Glutamatergic neuron (in vitro differentiated cells): Measurements from ENCODE around the gene CD59. TPM values are rescaled to one million over a fixed set of nuclear protein-coding genes. Genes with fewer than 3 reads are reported as not detected.
"Not testable (repeated sequence)": the region's sequence is repeated elsewhere in the genome, so short reads cannot be mapped to it uniquely, and the experiment has no call there.

Experiments
- DNase-seq: peaks from one replicate; pipeline ENCODE4 v3.0.0; 2022
- H3K27ac Mint-ChIP-seq: one replicate; pipeline ENCODE4 v1.8.0; 2020; ENCODE audit warnings: mild to moderate bottlenecking, mixed read lengths, inconsistent platforms; ENCODE audit not compliant: unreplicated experiment
- H3K27me3 Mint-ChIP-seq: one replicate; pipeline ENCODE4 v1.8.0; 2020; ENCODE audit warnings: mild to moderate bottlenecking, moderate library complexity, mixed read lengths, inconsistent platforms; ENCODE audit not compliant: unreplicated experiment
- H3K36me3 Mint-ChIP-seq: one replicate; pipeline ENCODE4 v1.8.0; 2020; ENCODE audit warnings: mild to moderate bottlenecking, mixed read lengths, inconsistent platforms; ENCODE audit not compliant: unreplicated experiment
- H3K4me1 Mint-ChIP-seq: one replicate; pipeline ENCODE4 v1.8.0; 2020; ENCODE audit warnings: mild to moderate bottlenecking, low read depth, mixed read lengths, inconsistent platforms; ENCODE audit not compliant: unreplicated experiment
- H3K4me3 Mint-ChIP-seq: one replicate; pipeline ENCODE4 v1.8.0; 2020; ENCODE audit warnings: mild to moderate bottlenecking, mixed read lengths, inconsistent platforms; ENCODE audit not compliant: unreplicated experiment
- H3K9me3 Mint-ChIP-seq: one replicate; pipeline ENCODE4 v1.8.0; 2020; ENCODE audit warnings: mild to moderate bottlenecking, moderate library complexity, mixed read lengths, inconsistent platforms; ENCODE audit not compliant: unreplicated experiment
- total RNA-seq: library from RNA; stranded (reverse); fragmentation: NEBNext Ultra II Directional; extraction: Animal tissue kit (Norgen Biotek cat#: 25700); gene quantifications from one replicate; pipeline ENCODE4 v1.2.1, GENCODE V29; 2021; ENCODE audit not compliant: unreplicated experiment
- TF ChIP-seq, protein P1 (sequence below): fragments of 200-600 bp; sonication (generic); IDR thresholded peaks from one replicate; pipeline ENCODE4 v1.5.0; 2021; ENCODE audit not compliant: partially characterized antibody, unreplicated experiment

Gene CD59
- total RNA-seq, 1 donor from 2014 or later: 105 TPM

GRCh38 chr11:33730716-33731115, 5.5 kb downstream of the CD59 start:
- TF ChIP-seq, protein P1, sequence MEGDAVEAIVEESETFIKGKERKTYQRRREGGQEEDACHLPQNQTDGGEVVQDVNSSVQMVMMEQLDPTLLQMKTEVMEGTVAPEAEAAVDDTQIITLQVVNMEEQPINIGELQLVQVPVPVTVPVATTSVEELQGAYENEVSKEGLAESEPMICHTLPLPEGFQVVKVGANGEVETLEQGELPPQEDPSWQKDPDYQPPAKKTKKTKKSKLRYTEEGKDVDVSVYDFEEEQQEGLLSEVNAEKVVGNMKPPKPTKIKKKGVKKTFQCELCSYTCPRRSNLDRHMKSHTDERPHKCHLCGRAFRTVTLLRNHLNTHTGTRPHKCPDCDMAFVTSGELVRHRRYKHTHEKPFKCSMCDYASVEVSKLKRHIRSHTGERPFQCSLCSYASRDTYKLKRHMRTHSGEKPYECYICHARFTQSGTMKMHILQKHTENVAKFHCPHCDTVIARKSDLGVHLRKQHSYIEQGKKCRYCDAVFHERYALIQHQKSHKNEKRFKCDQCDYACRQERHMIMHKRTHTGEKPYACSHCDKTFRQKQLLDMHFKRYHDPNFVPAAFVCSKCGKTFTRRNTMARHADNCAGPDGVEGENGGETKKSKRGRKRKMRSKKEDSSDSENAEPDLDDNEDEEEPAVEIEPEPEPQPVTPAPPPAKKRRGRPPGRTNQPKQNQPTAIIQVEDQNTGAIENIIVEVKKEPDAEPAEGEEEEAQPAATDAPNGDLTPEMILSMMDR: no peak
- peaks cover 2% of the 10 kb centered on the region for H3K27me3 Mint-ChIP-seq
- no peak overlapping the region for H3K4me3 Mint-ChIP-seq
- H3K9me3 Mint-ChIP-seq: no peaks in the 10 kb centered on the region
- no peak overlapping the region for H3K27ac Mint-ChIP-seq
- peaks cover under 1% of the 10 kb centered on the region for H3K36me3 Mint-ChIP-seq
- DNase-seq: no peak
- H3K4me1 Mint-ChIP-seq: peaks cover 26% of the 10 kb centered on the region

DNA sequence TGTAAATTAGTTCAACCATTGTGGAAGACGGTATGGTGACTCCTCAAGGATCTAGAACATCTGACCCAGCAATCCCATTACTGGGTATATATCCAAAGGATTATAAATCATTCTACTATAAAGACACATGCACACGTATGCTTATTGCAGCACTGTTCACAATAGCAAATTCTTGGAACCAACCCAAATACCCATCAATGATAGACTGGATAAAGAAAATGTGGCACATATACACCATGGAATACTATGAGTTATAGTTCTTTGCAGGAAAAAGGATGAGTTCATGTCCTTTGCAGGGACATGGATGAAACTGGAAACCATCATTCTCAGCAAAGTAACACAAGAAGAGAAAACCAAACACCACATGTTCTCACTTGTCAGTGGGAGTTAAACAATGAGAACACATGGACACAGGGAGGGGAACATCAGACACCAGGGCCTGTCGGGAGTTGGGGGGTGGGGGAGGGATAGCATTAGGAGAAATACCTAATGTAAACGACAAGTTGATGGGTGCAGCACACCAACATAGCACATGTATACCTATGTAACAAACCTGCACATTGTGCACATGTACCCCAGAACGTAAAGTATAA, 7.1 kb downstream of the CD59 start:
- peaks cover 29% of the 10 kb centered on the region for H3K4me1 Mint-ChIP-seq
- peak overlapping the region; percentile 87 for H3K27ac Mint-ChIP-seq
- not testable (repeated sequence) for H3K4me3 Mint-ChIP-seq, H3K36me3 Mint-ChIP-seq, H3K27me3 Mint-ChIP-seq, DNase-seq, H3K9me3 Mint-ChIP-seq

DNA sequence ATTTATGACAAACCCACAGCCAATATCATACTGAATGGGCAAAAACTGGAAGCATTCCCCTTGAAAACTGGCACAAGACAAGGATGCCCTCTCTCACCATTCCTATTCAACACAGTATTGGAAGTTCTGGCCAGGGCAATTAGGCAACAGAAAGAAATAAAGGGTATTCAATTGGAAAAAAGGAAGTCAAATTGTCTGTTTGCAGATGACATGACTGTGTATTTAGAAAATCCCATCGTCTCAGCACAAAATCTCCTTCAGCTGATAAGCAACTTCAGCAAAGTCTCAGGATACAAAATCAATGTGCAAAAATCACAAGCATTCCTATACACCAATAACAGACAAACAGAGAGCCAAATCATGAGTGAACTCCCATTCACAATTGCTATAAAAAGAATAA, 8.7 kb downstream of the CD59 start:
- H3K9me3 Mint-ChIP-seq, H3K4me3 Mint-ChIP-seq, H3K27me3 Mint-ChIP-seq, DNase-seq, H3K36me3 Mint-ChIP-seq, H3K27ac Mint-ChIP-seq: not testable (repeated sequence)
- H3K4me1 Mint-ChIP-seq: peaks cover 36% of the 10 kb centered on the region

- no peak for DNase-seq
- peaks cover 47% of the 10 kb centered on the region for H3K4me1 Mint-ChIP-seq
- H3K27ac Mint-ChIP-seq: no peak overlapping the region
- peaks cover 10% of the 10 kb centered on the region for H3K27me3 Mint-ChIP-seq
- peaks cover 5% of the 10 kb centered on the region for H3K36me3 Mint-ChIP-seq
- TF ChIP-seq, protein P1: no peak
- H3K4me3 Mint-ChIP-seq: no peak overlapping the region
- peaks cover 7% of the 10 kb centered on the region for H3K9me3 Mint-ChIP-seq
Measured at GRCh38 chr11:33725496-33725895, 10.7 kb downstream of the CD59 start.

- Mint-ChIP-seq H3K4me1 (peaks cover 53% of the 10 kb centered on the region), H3K36me3 (peaks cover 10% of the 10 kb centered on the region), H3K4me3 (no peak overlapping the region), H3K27ac (peak overlapping the region; percentile 25), H3K9me3 (peaks cover 8% of the 10 kb centered on the region), H3K27me3 (peaks cover 10% of the 10 kb centered on the region)
- TF ChIP-seq, protein P1: no peak
- no peak for DNase-seq
Measured at GRCh38 chr11:33724644-33725035, 11.6 kb downstream of the CD59 start.

- Mint-ChIP-seq H3K36me3 (peaks cover 10% of the 10 kb centered on the region), H3K27me3 (peaks cover 10% of the 10 kb centered on the region), H3K9me3 (peaks cover 9% of the 10 kb centered on the region), H3K4me1 (peaks cover 55% of the 10 kb centered on the region), H3K27ac (peak overlapping the region; percentile 96), H3K4me3 (peak overlapping the region; percentile 34)
- no peak for DNase-seq
- TF ChIP-seq, protein P1: no peak
Measured at GRCh38 chr11:33723238-33723881, 12.9 kb downstream of the CD59 start.
